K562 (cell line): ENCODE measurements around the gene MSH3. TPM values are rescaled to one million over a fixed set of nuclear protein-coding genes. Genes with fewer than 3 reads are reported as not detected.

Experiments
- CCAR2 ChIP-seq: fragments of 200-400 bp; formaldehyde crosslinking; IDR thresholded peaks from 2 replicates; pipeline ENCODE4 v1.6.1; 2017; ENCODE audit warnings: mild to moderate bottlenecking, low read depth, low read length
- ETV6 ChIP-seq, 3 experiments: fragments of 150-350 bp in 1 of 3; sonication (generic) in 1 of 3; formaldehyde crosslinking in 1 of 3; IDR thresholded peaks; 2 replicates each; pipeline versions ENCODE4 v1.6.1 to v1.8.0; 2014 to 2022; ENCODE audit warnings: borderline replicate concordance in 2 of 3, low read depth in 2 of 3, antibody characterized with exemption in 1 of 3, low read length in 1 of 3, mild to moderate bottlenecking in 1 of 3, missing genetic modification reagents in 1 of 3
- GABPB1 ChIP-seq: sonication (generic); formaldehyde crosslinking; IDR thresholded peaks from 2 replicates; pipeline ENCODE4 v1.8.0; 2022; ENCODE audit warnings: mild to moderate bottlenecking, missing genetic modification reagents
- HCFC1 ChIP-seq: IDR thresholded peaks from 2 replicates; pipeline ENCODE4 v1.6.1; 2012; ENCODE audit warnings: low read depth, low read length, improper control_type of control experiment
- HSF4 ChIP-seq: fragments of 250-450 bp; sonication (Bioruptor Pico); IDR thresholded peaks from 2 replicates; pipeline ENCODE4 v2.1.2; 2022; ENCODE audit warnings: mild to moderate bottlenecking, moderate library complexity, borderline replicate concordance
- ILK ChIP-seq: fragments of 450-650 bp; IDR thresholded peaks from 2 replicates; pipeline ENCODE4 v1.6.1; 2016; ENCODE audit warnings: missing genetic modification characterization, low read depth, mild to moderate bottlenecking, missing compliant biosample characterization, moderate library complexity, borderline replicate concordance
- NCOA1 ChIP-seq: fragments of 450-650 bp; IDR thresholded peaks from 2 replicates; pipeline ENCODE4 v1.6.1; 2016; ENCODE audit warnings: low read depth
- NELFE ChIP-seq: IDR thresholded peaks from 2 replicates; pipeline ENCODE4 v1.6.1; 2011; ENCODE audit warnings: mild to moderate bottlenecking; ENCODE audit not compliant: insufficient read depth, insufficient read length
- NFIC ChIP-seq: fragments of 450-650 bp; IDR thresholded peaks from 2 replicates; pipeline ENCODE4 v1.6.1; 2017; ENCODE audit warnings: mild to moderate bottlenecking, inconsistent platforms
- RUNX1 ChIP-seq: sonication (generic); IDR thresholded peaks from 2 replicates; pipeline ENCODE4 v1.6.1; 2016; ENCODE audit warnings: antibody characterized with exemption, low read depth
- SMARCB1 ChIP-seq: IDR thresholded peaks from 2 replicates; pipeline ENCODE4 v1.6.1; 2011; ENCODE audit warnings: improper control_type of control experiment, low read depth; ENCODE audit not compliant: insufficient read length
- TCF15 ChIP-seq: fragments of 250-450 bp; sonication (Bioruptor Pico); IDR thresholded peaks from 2 replicates; pipeline ENCODE4 v1.8.0; 2022; ENCODE audit warnings: moderate library complexity, mild to moderate bottlenecking, inconsistent platforms
- ZNF24 ChIP-seq: fragments of 450-650 bp; IDR thresholded peaks from 2 replicates; pipeline ENCODE4 v1.6.1; 2016
- ZNF277 ChIP-seq: fragments of 250-450 bp; sonication (Bioruptor Pico); IDR thresholded peaks from 2 replicates; pipeline ENCODE4 v1.8.0; 2022; ENCODE audit warnings: inconsistent platforms, mild to moderate bottlenecking, moderate library complexity, borderline replicate concordance
- polyA plus RNA-seq, 8 experiments: library from polyadenylated mRNA; depleted of rRNA in 4 of 8; stranded (reverse) in 5 of 8; unstranded in 3 of 8; fragments of >200 nt; fragmentation: Nextera tagmentation in 2 of 8; fragmentation: Illumina TruSeq in 1 of 8; extraction: Ambion mirVana in 2 of 8; extraction: Trizol in 1 of 8; gene quantifications; 2 replicates each; pipeline versions ENCODE4 v1.2.1 to v1.2.3, GENCODE V29; 2011 to 2014; ENCODE audit warnings: inconsistent platforms in 1 of 8, missing spikeins in 1 of 8
- total RNA-seq, 7 experiments: library from RNA; depleted of rRNA in 6 of 7; stranded (reverse); fragments of >200 nt in 6 of 7; fragmentation: Illumina TruSeq in 2 of 7; extraction: Trizol in 2 of 7; gene quantifications; 2 replicates each; pipeline versions ENCODE4 v1.2.1 to v1.2.3, GENCODE V29; 2011 to 2021; ENCODE audit warnings: low replicate concordance in 1 of 7

MSH3 gene
- total and polyA plus RNA-seq, 9 of the 15 experiments (the other 6 are each of a cell fraction or from before 2014, with no cell fraction given) = 3.9 to 17.2 (median 13.2) TPM

- TF ChIP-seq GABPB1 (CRISPR knock-in tag) (no peak), CCAR2 (no peak), NELFE (no peak), HSF4 (CRISPR knock-in tag) (no peak), ZNF277 (CRISPR knock-in tag) (no peak), RUNX1 (no peak), ZNF24 (no peak), ETV6 (IDR thresholded peaks at IDR 0.05; ENCODE audit: borderline replicate concordance in 1 of 2, low read depth in 2 of 2, low read length in 1 of 2) (no peak), ETV6 (CRISPR knock-in tag; IDR thresholded peaks at IDR 0.05; ENCODE audit: borderline replicate concordance) (no peak), NFIC (no peak), SMARCB1 (no peak), ILK (tag) (no peak), TCF15 (CRISPR knock-in tag) (no peak), HCFC1 (no peak), NCOA1 (no peak)
- TF ChIP-seq, all 486 proteins: peak for 0
Measured at GRCh38 chr5:80865551-80865950, 211.1 kb downstream of the MSH3 start (continued).
